ENCODE results near the gene PBX1. TPM values are rescaled to one million over a fixed set of nuclear protein-coding genes. Genes with fewer than 3 reads are reported as not detected.

PBX1 gene
- total RNA-seq, 2 donors from 2014 or later, result 33.3 to 37.4 TPM

DNA sequence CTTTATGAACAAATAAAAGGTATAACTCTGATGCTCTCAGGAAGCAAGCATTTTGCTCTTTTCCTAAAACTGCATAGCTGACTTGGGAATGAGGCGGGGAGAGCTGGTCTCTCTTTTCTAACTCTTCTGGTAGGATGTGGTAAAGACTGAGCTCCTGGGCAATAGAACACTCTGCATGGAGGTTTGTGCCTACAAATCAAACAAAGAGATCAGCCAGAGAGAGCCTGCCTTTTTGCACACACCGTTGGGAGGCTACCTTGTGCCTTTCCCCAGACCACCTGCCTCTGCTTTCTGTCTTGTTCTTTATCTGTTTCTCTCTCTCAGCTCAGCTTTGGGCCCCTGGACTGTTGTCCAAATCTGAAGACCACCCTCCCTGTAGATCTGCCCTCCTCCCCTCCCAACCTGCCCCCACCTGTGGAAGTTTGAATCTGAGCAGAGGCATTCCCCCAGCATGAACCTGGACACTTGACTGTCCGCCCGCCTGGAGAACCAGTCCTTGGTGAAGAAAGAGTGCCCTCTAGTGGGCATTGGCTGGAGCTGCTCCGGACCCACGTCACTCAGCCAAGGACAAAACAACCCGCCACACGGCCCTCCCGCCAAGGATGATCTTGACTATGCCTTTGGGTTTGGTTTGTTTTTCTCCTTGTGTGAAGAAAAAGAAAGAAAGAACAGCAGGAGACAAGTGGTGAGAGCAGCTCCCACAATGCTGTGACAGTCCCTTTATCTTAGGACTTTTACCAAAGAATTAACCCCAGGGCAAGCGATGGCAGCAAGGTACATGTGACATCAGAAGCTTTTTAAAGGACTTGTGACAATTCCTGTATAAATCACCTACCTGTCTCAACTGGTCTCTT is 228.2 kb downstream of the PBX1 start:
- DNase-seq (ENCODE audit: low spot score), result peak; percentile 94
- Histone ChIP-seq H3K9me3 (no peaks in the 10 kb centered on the region), H3K27ac (peak overlapping the region; percentile 40 to 84), H3K4me3 (no peak overlapping the region), H3K4me1 (peaks cover 0 to 51% of the 10 kb centered on the region in 2 donors), H3K36me3 (no peaks in the 10 kb centered on the region), H3K27me3 (no peaks in the 10 kb centered on the region)
- peak; percentile 95 to 96 for TF ChIP-seq CTCF (IDR thresholded peaks at IDR 0.05)

DNA sequence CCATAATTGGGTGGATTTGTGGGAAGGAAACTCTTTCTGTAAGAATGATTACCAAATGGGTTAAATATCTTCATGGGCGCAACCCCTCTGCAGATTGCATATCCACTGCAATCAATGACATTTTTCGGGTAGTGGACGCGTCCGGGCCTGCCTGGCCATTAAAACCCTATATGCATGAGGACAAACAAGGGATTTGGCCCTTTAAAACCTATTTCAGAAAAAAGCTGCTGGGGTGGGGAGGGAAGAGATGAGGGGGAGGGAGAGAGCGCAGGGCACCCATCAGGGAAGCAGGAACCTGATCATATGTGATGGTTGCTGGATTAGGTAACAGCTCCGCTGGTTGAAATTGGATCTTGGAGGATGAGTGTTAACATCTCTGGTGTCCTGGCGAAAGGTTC is 228.8 kb downstream of the PBX1 start:
- Histone ChIP-seq H3K9me3 (no peaks in the 10 kb centered on the region), H3K36me3 (no peaks in the 10 kb centered on the region), H3K27me3 (no peaks in the 10 kb centered on the region), H3K27ac (peak overlapping the region; percentile 40 to 84), H3K4me3 (no peak overlapping the region), H3K4me1 (peaks cover 0 to 48% of the 10 kb centered on the region in 2 donors)
- no peak for TF ChIP-seq CTCF (IDR thresholded peaks at IDR 0.05)
- DNase-seq (ENCODE audit: low spot score), result no peak

DNA sequence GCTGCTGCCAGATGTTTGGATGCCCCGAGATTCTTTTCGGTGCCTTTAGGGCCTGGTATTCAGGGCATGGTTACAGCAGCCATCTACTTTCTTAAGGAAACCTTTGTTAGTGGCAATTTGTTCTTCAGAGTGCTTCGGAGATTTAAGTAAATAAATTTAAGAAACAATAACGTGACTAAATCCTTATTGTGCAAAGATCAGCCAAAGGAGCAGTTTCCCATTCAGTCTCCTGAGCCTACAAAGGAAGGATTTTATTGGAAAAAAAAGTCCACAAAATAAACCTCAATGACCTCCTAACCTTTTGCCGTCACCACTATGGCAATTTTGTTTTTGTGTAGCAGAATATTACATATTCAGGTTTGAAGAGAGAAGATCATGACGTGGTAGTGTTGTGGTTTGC is 231.1 kb downstream of the PBX1 start:
- Histone ChIP-seq H3K9me3 (no peaks in the 10 kb centered on the region), H3K27me3 (no peaks in the 10 kb centered on the region), H3K27ac (no peak overlapping the region), H3K36me3 (no peaks in the 10 kb centered on the region), H3K4me3 (no peak overlapping the region), H3K4me1 (peaks cover 0 to 41% of the 10 kb centered on the region in 2 donors)
- DNase-seq (ENCODE audit: low spot score), result no peak
- no peak for TF ChIP-seq CTCF (IDR thresholded peaks at IDR 0.05)

DNA sequence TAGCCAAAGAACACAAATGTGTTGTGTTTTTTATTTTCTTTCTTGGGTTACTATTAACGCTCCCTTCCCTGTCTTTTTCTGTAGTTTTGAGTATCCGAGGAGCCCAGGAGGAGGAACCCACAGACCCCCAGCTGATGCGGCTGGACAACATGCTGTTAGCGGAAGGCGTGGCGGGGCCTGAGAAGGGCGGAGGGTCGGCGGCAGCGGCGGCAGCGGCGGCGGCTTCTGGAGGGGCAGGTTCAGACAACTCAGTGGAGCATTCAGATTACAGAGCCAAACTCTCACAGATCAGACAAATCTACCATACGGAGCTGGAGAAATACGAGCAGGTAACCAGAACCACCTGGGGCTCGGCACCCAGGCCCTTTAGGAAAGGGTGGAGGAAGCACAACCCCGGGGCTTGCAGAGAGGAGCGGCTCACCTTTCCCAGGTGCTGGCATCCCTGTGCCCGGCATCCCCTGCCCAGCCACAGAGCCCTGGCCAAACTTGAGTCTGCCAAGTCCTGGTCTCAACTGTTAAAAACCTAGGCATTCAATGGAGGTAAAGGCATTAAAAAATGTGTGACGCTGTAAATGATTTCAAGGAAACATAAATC is 233.5 kb downstream of the PBX1 start:
- DNase-seq (ENCODE audit: low spot score), result no peak
- no peaks in the 10 kb centered on the region for H3K27me3 ChIP-seq
- no peak overlapping the region for H3K27ac ChIP-seq
- TF ChIP-seq CTCF (IDR thresholded peaks at IDR 0.05), result no peak
- no peak overlapping the region for H3K4me3 ChIP-seq
- peaks cover 0 to 16% of the 10 kb centered on the region in 2 donors for H3K4me1 ChIP-seq
- no peaks in the 10 kb centered on the region for H3K36me3 ChIP-seq
- H3K9me3 ChIP-seq, result no peaks in the 10 kb centered on the region

- H3K4me1 ChIP-seq, result peaks cover 0 to 9% of the 10 kb centered on the region in 2 donors
- H3K36me3 ChIP-seq, result peaks cover under 1% of the 10 kb centered on the region
- peak; percentile 76 for DNase-seq (ENCODE audit: low spot score)
- no peaks in the 10 kb centered on the region for H3K9me3 ChIP-seq
- no peaks in the 10 kb centered on the region for H3K27me3 ChIP-seq
- TF ChIP-seq CTCF (IDR thresholded peaks at IDR 0.05), result no peak
- peak overlapping the region; percentile 25 to 53 for H3K27ac ChIP-seq
- H3K4me3 ChIP-seq, result no peak overlapping the region
Measured at GRCh38 chr1:164794356-164794755, 235.4 kb downstream of the PBX1 start.
